ENCODE measurements around the gene DCBLD1. TPM values are rescaled to one million over a fixed set of nuclear protein-coding genes. Genes with fewer than 3 reads are reported as not detected.

DCBLD1 gene
- total and polyA plus RNA-seq, 2 donors from 2014 or later, result 4.1 to 9.6 TPM

GRCh38 chr6:117590447-117590846 lies 108.0 kb downstream of the DCBLD1 start:
- Histone ChIP-seq H3K9me3 (ENCODE audit: control insufficient read depth in 2 of 3, insufficient read depth in 1 of 3, low read length in 3 of 3) (no peaks in the 10 kb centered on the region), H3K4me1 (ENCODE audit: control insufficient read depth in 2 of 3, insufficient read depth in 2 of 3, low read depth in 1 of 3, low read length in 3 of 3) (no peaks in the 10 kb centered on the region), H3K27me3 (ENCODE audit: control insufficient read depth, insufficient read depth, low read length) (no peaks in the 10 kb centered on the region), H3K27ac (ENCODE audit: low read depth in 2 of 2, low read length in 2 of 2) (no peak overlapping the region), H3K36me3 (ENCODE audit: control insufficient read depth in 2 of 3, insufficient read depth in 3 of 3, low read length in 3 of 3) (peaks cover 0 to 4% (median 3%) of the 10 kb centered on the region in 3 donors), H3K4me3 (ENCODE audit: low read length in 3 of 3) (no peak overlapping the region), H3K9ac (ENCODE audit: low read length in 3 of 3) (no peak overlapping the region)
- TF ChIP-seq, protein P1, sequence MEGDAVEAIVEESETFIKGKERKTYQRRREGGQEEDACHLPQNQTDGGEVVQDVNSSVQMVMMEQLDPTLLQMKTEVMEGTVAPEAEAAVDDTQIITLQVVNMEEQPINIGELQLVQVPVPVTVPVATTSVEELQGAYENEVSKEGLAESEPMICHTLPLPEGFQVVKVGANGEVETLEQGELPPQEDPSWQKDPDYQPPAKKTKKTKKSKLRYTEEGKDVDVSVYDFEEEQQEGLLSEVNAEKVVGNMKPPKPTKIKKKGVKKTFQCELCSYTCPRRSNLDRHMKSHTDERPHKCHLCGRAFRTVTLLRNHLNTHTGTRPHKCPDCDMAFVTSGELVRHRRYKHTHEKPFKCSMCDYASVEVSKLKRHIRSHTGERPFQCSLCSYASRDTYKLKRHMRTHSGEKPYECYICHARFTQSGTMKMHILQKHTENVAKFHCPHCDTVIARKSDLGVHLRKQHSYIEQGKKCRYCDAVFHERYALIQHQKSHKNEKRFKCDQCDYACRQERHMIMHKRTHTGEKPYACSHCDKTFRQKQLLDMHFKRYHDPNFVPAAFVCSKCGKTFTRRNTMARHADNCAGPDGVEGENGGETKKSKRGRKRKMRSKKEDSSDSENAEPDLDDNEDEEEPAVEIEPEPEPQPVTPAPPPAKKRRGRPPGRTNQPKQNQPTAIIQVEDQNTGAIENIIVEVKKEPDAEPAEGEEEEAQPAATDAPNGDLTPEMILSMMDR (IDR thresholded peaks at IDR 0.05; ENCODE audit: borderline replicate concordance, extremely low read depth, insufficient read depth), result no peak
- intact Hi-C loops (cut with DNase I), result no loop called here
- FAIRE-seq (no peak), DNase-seq (no peak)

GRCh38 chr6:117591405-117591804 lies 108.9 kb downstream of the DCBLD1 start:
- TF ChIP-seq, protein P1 (IDR thresholded peaks at IDR 0.05; ENCODE audit: borderline replicate concordance, extremely low read depth, insufficient read depth), result no peak
- no peaks in the 10 kb centered on the region for H3K9me3 ChIP-seq (ENCODE audit: control insufficient read depth in 2 of 3, insufficient read depth in 1 of 3, low read length in 3 of 3)
- FAIRE-seq (no peak), DNase-seq (no peak)
- intact Hi-C loops (cut with DNase I), result no loop called here
- H3K36me3 ChIP-seq (ENCODE audit: control insufficient read depth in 2 of 3, insufficient read depth in 3 of 3, low read length in 3 of 3), result peaks cover 0 to 4% (median 3%) of the 10 kb centered on the region in 3 donors
- H3K9ac ChIP-seq (ENCODE audit: low read length in 3 of 3), result no peak overlapping the region
- H3K27ac ChIP-seq (ENCODE audit: low read depth in 2 of 2, low read length in 2 of 2), result no peak overlapping the region
- H3K27me3 ChIP-seq (ENCODE audit: control insufficient read depth, insufficient read depth, low read length), result no peaks in the 10 kb centered on the region
- no peak overlapping the region for H3K4me3 ChIP-seq (ENCODE audit: low read length in 3 of 3)
- no peaks in the 10 kb centered on the region for H3K4me1 ChIP-seq (ENCODE audit: control insufficient read depth in 2 of 3, insufficient read depth in 2 of 3, low read depth in 1 of 3, low read length in 3 of 3)

GRCh38 chr6:117592983-117593759 lies 110.7 kb downstream of the DCBLD1 start:
- H3K27me3 ChIP-seq (ENCODE audit: control insufficient read depth, insufficient read depth, low read length), result no peaks in the 10 kb centered on the region
- no peak overlapping the region for H3K4me3 ChIP-seq (ENCODE audit: low read length in 3 of 3)
- no peak for FAIRE-seq
- H3K9ac ChIP-seq (ENCODE audit: low read length in 3 of 3), result no peak overlapping the region
- H3K36me3 ChIP-seq (ENCODE audit: control insufficient read depth in 2 of 3, insufficient read depth in 3 of 3, low read length in 3 of 3), result peaks cover 0 to 4% (median 3%) of the 10 kb centered on the region in 3 donors
- intact Hi-C loops (cut with DNase I), result no loop called here
- TF ChIP-seq, protein P1 (IDR thresholded peaks at IDR 0.05; ENCODE audit: borderline replicate concordance, extremely low read depth, insufficient read depth), result no peak
- no peaks in the 10 kb centered on the region for H3K4me1 ChIP-seq (ENCODE audit: control insufficient read depth in 2 of 3, insufficient read depth in 2 of 3, low read depth in 1 of 3, low read length in 3 of 3)
- no peak overlapping the region for H3K27ac ChIP-seq (ENCODE audit: low read depth in 2 of 2, low read length in 2 of 2)
- no peaks in the 10 kb centered on the region for H3K9me3 ChIP-seq (ENCODE audit: control insufficient read depth in 2 of 3, insufficient read depth in 1 of 3, low read length in 3 of 3)
- no peak for DNase-seq

All from kidney (tissue), 14 donors.